C4-2B (cell line): ENCODE results near the gene LIN28B.
"Not testable (repeated sequence)": the region's sequence is repeated elsewhere in the genome, so short reads cannot be mapped to it uniquely, and the experiment has no call there.

ENCODE experiments used
- H3K27ac ChIP-seq: fragments of 450-650 bp; 2 replicates; pipeline ENCODE4 v1.5.1; 2017
- CTCF ChIP-seq: fragments of 450-650 bp; conservative IDR thresholded peaks from 2 replicates; pipeline ENCODE4 v1.5.1; 2017; ENCODE audit warnings: mild to moderate bottlenecking
- ZFX ChIP-seq: fragments of 450-650 bp; IDR thresholded peaks from 2 replicates; pipeline ENCODE4 v1.6.1; 2017

The LIN28B gene

GRCh38 chr6:105068407-105068806 lies 111.5 kb downstream of the LIN28B start:
- TF ChIP-seq CTCF (no peak), ZFX (no peak)
- H3K27ac ChIP-seq, result no peak overlapping the region

- no peak overlapping the region for H3K27ac ChIP-seq
- no peak for TF ChIP-seq ZFX
- TF ChIP-seq CTCF, result no peak
Measured at GRCh38 chr6:105069821-105070445, 113.0 kb downstream of the LIN28B start.

- no peak overlapping the region for H3K27ac ChIP-seq
- TF ChIP-seq CTCF, result no peak
Measured at GRCh38 chr6:105072798-105073199, 115.9 kb downstream of the LIN28B start.

DNA sequence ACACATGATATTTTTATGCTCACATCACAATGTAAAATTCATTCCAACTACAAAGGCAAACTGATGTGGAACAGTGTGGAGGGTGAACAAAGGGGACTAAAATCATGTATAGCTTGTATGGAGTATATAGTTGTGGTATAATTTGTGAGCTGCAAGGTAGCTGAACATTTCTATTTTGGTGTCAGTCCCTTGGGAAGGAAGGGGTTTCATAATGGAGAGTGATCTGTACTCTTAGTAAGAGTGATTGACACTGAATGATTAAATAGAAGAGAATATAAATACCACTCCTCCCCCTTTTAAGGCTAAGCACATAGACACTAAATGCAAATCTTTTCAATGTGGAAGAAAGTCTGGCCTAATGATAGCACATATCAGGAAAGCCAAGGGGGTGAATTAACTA lies 118.3 kb downstream of the LIN28B start:
- no peak overlapping the region for H3K27ac ChIP-seq
- no peak for TF ChIP-seq CTCF
- TF ChIP-seq ZFX, result no peak

DNA sequence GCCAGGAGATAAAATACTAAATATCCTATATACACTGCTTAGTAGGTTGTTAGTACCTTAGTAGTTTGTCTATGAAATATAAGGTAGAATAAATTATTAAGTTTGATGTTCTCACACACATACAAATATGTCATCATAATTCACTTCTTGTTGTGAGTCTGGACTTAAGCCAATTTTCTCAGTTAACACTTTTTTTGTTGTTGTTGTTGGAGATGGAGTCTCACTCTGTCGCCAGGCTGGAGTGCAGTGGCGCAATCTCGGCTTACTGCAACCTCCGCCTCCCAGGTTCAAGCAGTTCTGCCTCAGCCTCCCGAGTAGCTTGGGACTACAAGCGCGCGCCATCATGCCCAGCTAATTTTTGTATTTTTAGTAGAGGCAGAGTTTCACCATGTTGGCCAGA lies 119.5 kb downstream of the LIN28B start:
- H3K27ac ChIP-seq, result not testable (repeated sequence)

- no peak overlapping the region for H3K27ac ChIP-seq
- TF ChIP-seq CTCF, result peak; percentile 68
- no peak for TF ChIP-seq ZFX
Measured at GRCh38 chr6:105077596-105078385, 120.9 kb downstream of the LIN28B start.

DNA sequence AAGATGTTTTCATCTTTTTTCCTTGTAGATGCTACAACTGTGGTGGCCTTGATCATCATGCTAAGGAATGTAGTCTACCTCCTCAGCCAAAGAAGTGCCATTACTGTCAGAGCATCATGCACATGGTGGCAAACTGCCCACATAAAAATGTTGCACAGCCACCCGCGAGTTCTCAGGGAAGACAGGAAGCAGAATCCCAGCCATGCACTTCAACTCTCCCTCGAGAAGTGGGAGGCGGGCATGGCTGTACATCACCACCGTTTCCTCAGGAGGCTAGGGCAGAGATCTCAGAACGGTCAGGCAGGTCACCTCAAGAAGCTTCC lies 121.4 kb downstream of the LIN28B start:
- TF ChIP-seq CTCF (no peak), ZFX (no peak)
- H3K27ac ChIP-seq, result no peak overlapping the region

- no peak overlapping the region for H3K27ac ChIP-seq
- TF ChIP-seq ZFX (no peak), CTCF (no peak)
Measured at GRCh38 chr6:105080279-105080678, 123.4 kb downstream of the LIN28B start.

DNA sequence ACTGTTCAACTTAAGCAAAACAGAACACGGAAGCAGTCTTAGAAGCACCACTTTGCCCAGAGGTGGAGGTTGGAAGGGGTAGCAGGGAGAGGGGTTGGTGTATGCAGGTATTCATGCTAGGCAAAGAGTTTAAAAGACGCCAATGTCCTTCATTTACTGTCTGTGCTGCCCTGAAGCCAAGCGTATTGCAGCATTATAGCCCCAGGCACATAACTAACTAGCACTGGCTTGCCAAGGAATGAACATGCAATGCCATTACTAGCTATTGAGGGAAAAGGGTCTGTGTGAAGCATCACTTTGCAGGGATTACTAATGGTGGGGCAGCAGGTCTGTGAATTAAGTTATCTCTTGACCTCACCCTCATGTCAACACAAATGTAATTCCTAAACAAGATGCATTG lies 124.8 kb downstream of the LIN28B start:
- H3K27ac ChIP-seq, result not testable (repeated sequence)
